ENCODE data around the gene S100Z.

Gene S100Z

GRCh38 chr5:76863001-76863400 lies 13.2 kb downstream of the S100Z start:
- no peak for TF ChIP-seq YY1 (IDR thresholded peaks at IDR 0.05; ENCODE audit: low read depth)
- TF ChIP-seq CEBPB (IDR thresholded peaks at IDR 0.05): no peak
- TF ChIP-seq TCF12 (IDR thresholded peaks at IDR 0.05; ENCODE audit: low read depth): no peak
- TF ChIP-seq RAD21 (IDR thresholded peaks at IDR 0.05; ENCODE audit: low read depth): no peak
- no peak for TF ChIP-seq TAF1 (IDR thresholded peaks at IDR 0.05; ENCODE audit: low read depth)
- no peak for TF ChIP-seq EP300 (IDR thresholded peaks at IDR 0.05; ENCODE audit: borderline replicate concordance)
- no peak for TF ChIP-seq FOXM1 (IDR thresholded peaks at IDR 0.05; ENCODE audit: borderline replicate concordance, low read depth)
- no peak for TF ChIP-seq NFIC (IDR thresholded peaks at IDR 0.05)
- TF ChIP-seq REST (IDR thresholded peaks at IDR 0.05; ENCODE audit: low read depth): no peak
- TF ChIP-seq USF1 (IDR thresholded peaks at IDR 0.05): no peak

- no peak for TF ChIP-seq MAX (IDR thresholded peaks at IDR 0.05)
- no peak for TF ChIP-seq NFIC (IDR thresholded peaks at IDR 0.05)
These were observed 16.7 kb downstream of the S100Z start for GRCh38 chr5:76866503-76866902.

- TF ChIP-seq TAF1 (IDR thresholded peaks at IDR 0.05; ENCODE audit: low read depth): no peak
- TF ChIP-seq CREB1 (IDR thresholded peaks at IDR 0.05; ENCODE audit: low read depth): no peak
- no peak for TF ChIP-seq EGR1 (IDR thresholded peaks at IDR 0.05)
- no peak for TF ChIP-seq MAX (IDR thresholded peaks at IDR 0.05)
- no peak for TF ChIP-seq TCF12 (IDR thresholded peaks at IDR 0.05; ENCODE audit: low read depth)
These were observed 17.2 kb downstream of the S100Z start for GRCh38 chr5:76867038-76867437.

- TF ChIP-seq YY1 (IDR thresholded peaks at IDR 0.05; ENCODE audit: low read depth) (no peak), RAD21 (IDR thresholded peaks at IDR 0.05; ENCODE audit: low read depth) (peak; percentile 93)
These were observed 18.2 kb downstream of the S100Z start for GRCh38 chr5:76867827-76868693.

- TF ChIP-seq TEAD4 (IDR thresholded peaks at IDR 0.05): no peak
- TF ChIP-seq TCF12 (IDR thresholded peaks at IDR 0.05; ENCODE audit: low read depth): no peak
- no peak for TF ChIP-seq EGR1 (IDR thresholded peaks at IDR 0.05)
- TF ChIP-seq NFIC (IDR thresholded peaks at IDR 0.05): no peak
- TF ChIP-seq TAF1 (IDR thresholded peaks at IDR 0.05; ENCODE audit: low read depth): no peak
- TF ChIP-seq USF1 (IDR thresholded peaks at IDR 0.05): no peak
- TF ChIP-seq MAX (IDR thresholded peaks at IDR 0.05): no peak
- no peak for TF ChIP-seq YY1 (IDR thresholded peaks at IDR 0.05; ENCODE audit: low read depth)
- TF ChIP-seq CEBPB (IDR thresholded peaks at IDR 0.05): no peak
These were observed 20.2 kb downstream of the S100Z start for GRCh38 chr5:76870046-76870445.

GRCh38 chr5:76874088-76874581 lies 24.3 kb downstream of the S100Z start:
- TF ChIP-seq MAX (IDR thresholded peaks at IDR 0.05) (no peak), YY1 (IDR thresholded peaks at IDR 0.05; ENCODE audit: low read depth) (no peak), RAD21 (IDR thresholded peaks at IDR 0.05; ENCODE audit: low read depth) (no peak), EP300 (IDR thresholded peaks at IDR 0.05; ENCODE audit: borderline replicate concordance) (no peak), FOXM1 (IDR thresholded peaks at IDR 0.05; ENCODE audit: borderline replicate concordance, low read depth) (no peak), EGR1 (IDR thresholded peaks at IDR 0.05) (no peak), ZBTB7A (IDR thresholded peaks at IDR 0.05; ENCODE audit: low read depth) (no peak), USF1 (IDR thresholded peaks at IDR 0.05) (no peak), REST (IDR thresholded peaks at IDR 0.05; ENCODE audit: low read depth) (no peak), NFIC (IDR thresholded peaks at IDR 0.05) (no peak)
